ENCODE results near the gene KLRC1.
"Not testable (repeated sequence)": the region's sequence is repeated elsewhere in the genome, so short reads cannot be mapped to it uniquely, and the experiment has no call there.

KLRC1 gene

GRCh38 chr12:10453156-10453555 lies at the start of gene KLRC1:
TSS of gene KLRC1 (minus strand) at chr12:10453377. CDS start at chr12:10451156, 2,221 bp downstream.
- DNase-seq (ENCODE audit: low read depth): no peak

GRCh38 chr12:10501030-10501429 lies 47.9 kb upstream of the KLRC1 start:
- no peak for DNase-seq (ENCODE audit: low read depth)

GRCh38 chr12:10498042-10498441 lies 44.9 kb upstream of the KLRC1 start:
- no peak for DNase-seq (ENCODE audit: low read depth)

- no peak for DNase-seq (ENCODE audit: low read depth)
Measured at GRCh38 chr12:10497602-10498001, 44.4 kb upstream of the KLRC1 start.

- no peak for DNase-seq (ENCODE audit: low read depth)
Measured at GRCh38 chr12:10491766-10492165, 38.6 kb upstream of the KLRC1 start.

- DNase-seq (ENCODE audit: low read depth): not testable (repeated sequence)
Measured at GRCh38 chr12:10487328-10487727, 34.2 kb upstream of the KLRC1 start.

- not testable (repeated sequence) for DNase-seq (ENCODE audit: low read depth)
Measured at GRCh38 chr12:10481901-10482300, 28.7 kb upstream of the KLRC1 start.

GRCh38 chr12:10472808-10473207 lies 19.6 kb upstream of the KLRC1 start:
- DNase-seq (ENCODE audit: low read depth): not testable (repeated sequence)

GRCh38 chr12:10469701-10470100 lies 16.5 kb upstream of the KLRC1 start:
- no peak for DNase-seq (ENCODE audit: low read depth)

- no peak for DNase-seq (ENCODE audit: low read depth)
Measured at GRCh38 chr12:10466311-10466710, 13.1 kb upstream of the KLRC1 start.

- DNase-seq (ENCODE audit: low read depth): no peak
Measured at GRCh38 chr12:10457760-10458159, 4.6 kb upstream of the KLRC1 start.

GRCh38 chr12:10456856-10457255 lies 3.7 kb upstream of the KLRC1 start:
- DNase-seq (ENCODE audit: low read depth): no peak

GRCh38 chr12:10455766-10456165 lies 2.6 kb upstream of the KLRC1 start:
- no peak for DNase-seq (ENCODE audit: low read depth)

GRCh38 chr12:10454531-10454930 lies 1.4 kb upstream of the KLRC1 start:
- no peak for DNase-seq (ENCODE audit: low read depth)

GRCh38 chr12:10448236-10448635 lies 4.9 kb downstream of the KLRC1 start:
- no peak for DNase-seq (ENCODE audit: low read depth)

GRCh38 chr12:10446052-10446451 lies 7.1 kb downstream of the KLRC1 start:
- not testable (repeated sequence) for DNase-seq (ENCODE audit: low read depth)

- DNase-seq (ENCODE audit: low read depth): not testable (repeated sequence)
Measured at GRCh38 chr12:10441144-10441543, 12.0 kb downstream of the KLRC1 start.

GRCh38 chr12:10439608-10440274 lies 13.4 kb downstream of the KLRC1 start:
- not testable (repeated sequence) for DNase-seq (ENCODE audit: low read depth)

- DNase-seq (ENCODE audit: low read depth): not testable (repeated sequence)
Measured at GRCh38 chr12:10437601-10438000, 15.6 kb downstream of the KLRC1 start.

GRCh38 chr12:10435816-10436215 lies 17.4 kb downstream of the KLRC1 start, which contains the start of gene KLRC2:
TSS of gene KLRC2 (minus strand) at chr12:10436010. CDS start at chr12:10435986, 24 bp downstream.
- peak; percentile 8 for DNase-seq (ENCODE audit: low read depth)

GRCh38 chr12:10430623-10431022 lies 22.6 kb downstream of the KLRC1 start:
- not testable (repeated sequence) for DNase-seq (ENCODE audit: low read depth)

GRCh38 chr12:10425938-10426337 lies 27.2 kb downstream of the KLRC1 start:
- DNase-seq (ENCODE audit: low read depth): not testable (repeated sequence)

GRCh38 chr12:10424260-10424899 lies 28.8 kb downstream of the KLRC1 start:
- DNase-seq (ENCODE audit: low read depth): not testable (repeated sequence)
